Muscle of leg (tissue), 11 donors: ENCODE data around the gene RAPGEFL1. TPM values are rescaled to one million over a fixed set of nuclear protein-coding genes. Genes with fewer than 3 reads are reported as not detected.
"Not testable (repeated sequence)": the region's sequence is repeated elsewhere in the genome, so short reads cannot be mapped to it uniquely, and the experiment has no call there.

Source experiments
- DNase-seq: peaks from one replicate; pipeline ENCODE4 v3.0.0; 2013
- H3K27ac ChIP-seq: one replicate; pipeline ENCODE4 v1.5.1; 2013; ENCODE audit warnings: mild to moderate bottlenecking, low read length, control low read depth
- H3K27me3 ChIP-seq: one replicate; pipeline ENCODE4 v1.6.1; 2013; ENCODE audit warnings: low read length; ENCODE audit not compliant: control insufficient read depth, insufficient read depth
- H3K36me3 ChIP-seq: one replicate; pipeline ENCODE4 v1.6.1; 2013; ENCODE audit warnings: low read length; ENCODE audit not compliant: control insufficient read depth, insufficient read depth
- H3K4me1 ChIP-seq: one replicate; pipeline ENCODE4 v1.6.1; 2013; ENCODE audit warnings: low read length; ENCODE audit not compliant: control insufficient read depth, insufficient read depth
- H3K4me3 ChIP-seq: one replicate; pipeline ENCODE4 v1.5.1; 2013; ENCODE audit warnings: low read length, control low read depth
- H3K9me3 ChIP-seq: replicated peaks from 2 replicates; pipeline ENCODE4 v1.6.1; 2013; ENCODE audit warnings: low read depth, low read length; ENCODE audit not compliant: control insufficient read depth
- WGBS: methylation state at CpG from one replicate; pipeline ENCODE4 v1.1.5; 2013; ENCODE audit warnings: missing lambda C conversion rate; ENCODE audit not compliant: insufficient coverage; 5-methylcytosine and 5-hydroxymethylcytosine counted together
- polyA plus RNA-seq, 8 donors: library from polyadenylated mRNA; unstranded; fragments of 120-200 nt; gene quantifications; one replicate each; pipeline versions ENCODE4 v1.2.1 to v1.2.3, GENCODE V29; 2013; ENCODE audit warnings: inconsistent platforms in 1 of 8, low replicate concordance in 1 of 8; ENCODE audit not compliant: insufficient read length in 8 of 8, insufficient read depth in 1 of 8
- total RNA-seq: library from RNA; stranded (reverse); fragments of 120-200 nt; gene quantifications from one replicate; pipeline ENCODE4 v1.2.4, GENCODE V29; 2013

RAPGEFL1 gene
- total and polyA plus RNA-seq, 9 donors = 2.4 to 10.3 (median 6.2) TPM

- H3K27me3 ChIP-seq, H3K4me3 ChIP-seq, H3K9me3 ChIP-seq, H3K27ac ChIP-seq, DNase-seq, H3K4me1 ChIP-seq, H3K36me3 ChIP-seq: not testable (repeated sequence)
- WGBS = 100% methylated on average over 3 of the region's 8 CpGs
Observed at GRCh38 chr17:40206193-40206592, 28.9 kb downstream of the RAPGEFL1 start.

GRCh38 chr17:40209404-40210093 is 32.3 kb downstream of the RAPGEFL1 start:
- no peak for DNase-seq
- Histone ChIP-seq H3K9me3 (no peaks in the 10 kb centered on the region), H3K27me3 (no peaks in the 10 kb centered on the region), H3K4me3 (no peak overlapping the region), H3K4me1 (no peaks in the 10 kb centered on the region), H3K36me3 (no peaks in the 10 kb centered on the region), H3K27ac (no peak overlapping the region)
- 73% methylated on average over 2 of the region's 2 CpGs for WGBS

GRCh38 chr17:40213914-40214313 is 36.6 kb downstream of the RAPGEFL1 start:
- not testable (repeated sequence) for H3K9me3 ChIP-seq, H3K4me3 ChIP-seq, H3K4me1 ChIP-seq, H3K27me3 ChIP-seq, H3K27ac ChIP-seq, H3K36me3 ChIP-seq, DNase-seq
- 96% methylated on average over 4 of the region's 6 CpGs for WGBS

GRCh38 chr17:40218006-40218739 is 40.9 kb downstream of the RAPGEFL1 start:
- H3K27me3 ChIP-seq = no peaks in the 10 kb centered on the region
- DNase-seq = no peak
- no peaks in the 10 kb centered on the region for H3K9me3 ChIP-seq
- H3K36me3 ChIP-seq = no peaks in the 10 kb centered on the region
- H3K27ac ChIP-seq = peak overlapping the region; percentile 80
- no peak overlapping the region for H3K4me3 ChIP-seq
- WGBS = 79% methylated on average over 3 of the region's 7 CpGs
- H3K4me1 ChIP-seq = peaks cover 11% of the 10 kb centered on the region

GRCh38 chr17:40218740-40219593 is 41.7 kb downstream of the RAPGEFL1 start, which contains the start of gene WIPF2:
TSS of gene WIPF2 (plus strand) at chr17:40219304. CDS start at chr17:40256460, 37,156 bp downstream.
- H3K4me3 ChIP-seq = peak within 1 kb of the TSS; percentile 72
- H3K27me3 ChIP-seq = no peaks in the 10 kb centered on the region
- DNase-seq = peak; percentile 99
- H3K4me1 ChIP-seq = peaks cover 11% of the 10 kb centered on the region
- no peaks in the 10 kb centered on the region for H3K9me3 ChIP-seq
- H3K36me3 ChIP-seq = peaks cover 3% of the 10 kb centered on the region
- WGBS = under 1% methylated on average over 47 of the region's 59 CpGs
- H3K27ac ChIP-seq = peak within 1 kb of the TSS; percentile 96

- DNase-seq = peak; percentile 89
- 2% methylated on average over 17 of the region's 24 CpGs for WGBS
- H3K27ac ChIP-seq = peak overlapping the region; percentile 96
Observed at GRCh38 chr17:40219594-40220338, 42.5 kb downstream of the RAPGEFL1 start.

GRCh38 chr17:40224718-40225550 is 47.7 kb downstream of the RAPGEFL1 start:
- Histone ChIP-seq H3K27me3 (no peaks in the 10 kb centered on the region), H3K36me3 (peaks cover 10% of the 10 kb centered on the region), H3K27ac (no peak overlapping the region), H3K4me3 (no peak overlapping the region), H3K4me1 (peaks cover 6% of the 10 kb centered on the region), H3K9me3 (no peaks in the 10 kb centered on the region)
- peak; percentile 28 for DNase-seq
- WGBS = no CpG with 5 or more reads among the region's 5 CpGs

More at GRCh38 chr17:40219594-40220338, 42.5 kb downstream of the RAPGEFL1 start:
- no peaks in the 10 kb centered on the region for H3K9me3 ChIP-seq
- peaks cover 3% of the 10 kb centered on the region for H3K36me3 ChIP-seq
- peaks cover 11% of the 10 kb centered on the region for H3K4me1 ChIP-seq
- H3K27me3 ChIP-seq = no peaks in the 10 kb centered on the region
- H3K4me3 ChIP-seq = peak overlapping the region; percentile 72

- no CpG with 5 or more reads among the region's 14 CpGs for WGBS
- H3K36me3 ChIP-seq = peaks cover 20% of the 10 kb centered on the region
- H3K27ac ChIP-seq, DNase-seq, H3K9me3 ChIP-seq, H3K27me3 ChIP-seq, H3K4me1 ChIP-seq, H3K4me3 ChIP-seq: not testable (repeated sequence)
Observed at GRCh38 chr17:40229146-40229545, 51.9 kb downstream of the RAPGEFL1 start.

GRCh38 chr17:40230670-40231069 is 53.4 kb downstream of the RAPGEFL1 start:
- no CpG with 5 or more reads among the region's 3 CpGs for whole genome bisulfite sequencing
- no peaks in the 10 kb centered on the region for H3K9me3 ChIP-seq
- no peak overlapping the region for H3K4me3 ChIP-seq
- peaks cover 24% of the 10 kb centered on the region for H3K36me3 ChIP-seq
- no peak for DNase-seq
- no peaks in the 10 kb centered on the region for H3K27me3 ChIP-seq
- no peak overlapping the region for H3K27ac ChIP-seq
- H3K4me1 ChIP-seq = no peaks in the 10 kb centered on the region
